Neuronal stem cell (in vitro differentiated cells): ENCODE data around the gene CDC42BPA.

ENCODE experiments used
- DNase-seq: peaks from one replicate; pipeline ENCODE4 v3.0.0-alpha.2; 2013; ENCODE audit warnings: low spot score
- H2AFZ ChIP-seq: one replicate; pipeline ENCODE4 v1.6.1; 2013; ENCODE audit warnings: mild to moderate bottlenecking, low read length, inconsistent platforms
- H2AK5ac ChIP-seq: 2 replicates; pipeline ENCODE4 v1.6.1; 2013; ENCODE audit warnings: low read depth, mild to moderate bottlenecking, inconsistent platforms, low read length, moderate library complexity, mixed read lengths
- H2BK120ac ChIP-seq: 2 replicates; pipeline ENCODE4 v1.6.1; 2013; ENCODE audit warnings: low read depth, mild to moderate bottlenecking, inconsistent platforms, low read length, moderate library complexity, mixed read lengths
- H2BK12ac ChIP-seq: one replicate; pipeline ENCODE4 v1.6.1; 2013; ENCODE audit warnings: low read length, inconsistent platforms
- H2BK15ac ChIP-seq: 2 replicates; pipeline ENCODE4 v1.6.1; 2013; ENCODE audit warnings: mild to moderate bottlenecking, low read length, inconsistent platforms, mixed read lengths
- H2BK5ac ChIP-seq: one replicate; pipeline ENCODE4 v1.6.1; 2013; ENCODE audit warnings: inconsistent platforms, mild to moderate bottlenecking, low read length, moderate library complexity
- H3K14ac ChIP-seq: one replicate; pipeline ENCODE4 v1.6.1; 2013; ENCODE audit warnings: low read length, inconsistent platforms
- H3K18ac ChIP-seq: 2 replicates; pipeline ENCODE4 v1.6.1; 2013; ENCODE audit warnings: low read length, inconsistent platforms
- H3K23ac ChIP-seq: 2 replicates; pipeline ENCODE4 v1.6.1; 2013; ENCODE audit warnings: low read depth, mild to moderate bottlenecking, mixed read lengths, low read length, inconsistent platforms; ENCODE audit not compliant: poor library complexity
- H3K27ac ChIP-seq: replicated peaks from 3 replicates; pipeline ENCODE4 v1.5.1; 2013; ENCODE audit warnings: low read length, inconsistent platforms
- H3K27me3 ChIP-seq, 3 experiments: 2 replicates each; pipeline ENCODE4 v1.6.1; 2013; ENCODE audit warnings: low read length in 3 of 3, mild to moderate bottlenecking in 2 of 3, inconsistent platforms in 1 of 3, low read depth in 1 of 3, mixed read lengths in 1 of 3, moderate library complexity in 1 of 3; ENCODE audit not compliant: control insufficient read depth in 3 of 3, insufficient read depth in 3 of 3
- H3K36me3 ChIP-seq, 2 donors: replicated peaks in 1 of 2; 2 replicates each; pipeline ENCODE4 v1.6.1; 2013; ENCODE audit warnings: low read length in 2 of 2; ENCODE audit not compliant: control insufficient read depth in 2 of 2, insufficient read depth in 2 of 2
- H3K4ac ChIP-seq: 2 replicates; pipeline ENCODE4 v1.6.1; 2013; ENCODE audit warnings: inconsistent platforms, mild to moderate bottlenecking, low read length, moderate library complexity
- H3K4me1 ChIP-seq, 2 donors: 1 replicate in 1 of 2; 2 replicates in 1 of 2; pipeline ENCODE4 v1.6.1; 2013; ENCODE audit warnings: low read length in 2 of 2, low read depth in 1 of 2; ENCODE audit not compliant: control insufficient read depth in 2 of 2, insufficient read depth in 1 of 2
- H3K4me2 ChIP-seq: one replicate; pipeline ENCODE4 v1.6.1; 2013; ENCODE audit warnings: mild to moderate bottlenecking, low read length, inconsistent platforms; ENCODE audit not compliant: insufficient read depth, poor library complexity, severe bottlenecking
- H3K4me3 ChIP-seq, 2 donors: 2 replicates each; pipeline ENCODE4 v1.5.1; 2013; ENCODE audit warnings: low read length in 2 of 2, mild to moderate bottlenecking in 2 of 2, inconsistent platforms in 1 of 2, moderate library complexity in 1 of 2
- H3K79me1 ChIP-seq: one replicate; pipeline ENCODE4 v1.6.1; 2013; ENCODE audit warnings: low read depth, mild to moderate bottlenecking, inconsistent platforms, low read length, moderate library complexity
- H3K9ac ChIP-seq: one replicate; pipeline ENCODE4 v1.6.1; 2013; ENCODE audit warnings: mild to moderate bottlenecking, low read depth, low read length, inconsistent platforms; ENCODE audit not compliant: poor library complexity
- H3K9me3 ChIP-seq, 2 donors: replicated peaks in 1 of 2; 2 replicates each; pipeline versions ENCODE3 to v1.6.1; 2013; ENCODE audit warnings: low read length in 2 of 2, mild to moderate bottlenecking in 2 of 2, inconsistent platforms in 1 of 2, low read depth in 1 of 2, mixed read lengths in 1 of 2, moderate library complexity in 1 of 2; ENCODE audit not compliant: control insufficient read depth in 2 of 2, insufficient read depth in 1 of 2
- H4K8ac ChIP-seq: one replicate; pipeline ENCODE4 v1.6.1; 2013; ENCODE audit warnings: low read depth, mild to moderate bottlenecking, inconsistent platforms, low read length, moderate library complexity
- H4K91ac ChIP-seq: one replicate; pipeline ENCODE4 v1.6.1; 2013; ENCODE audit warnings: low read length, low read depth, mild to moderate bottlenecking, inconsistent platforms; ENCODE audit not compliant: poor library complexity
- WGBS, 2 donors: extraction: QIAGEN DNeasy Blood & Tissue Kit; methylation state at CpG; one replicate each; pipeline ENCODE4 v1.1.7; 2013; ENCODE audit warnings: missing lambda C conversion rate in 2 of 2, mixed read lengths in 1 of 2; ENCODE audit not compliant: insufficient read length in 2 of 2, insufficient replicate concordance in 1 of 2; ENCODE audit errors: extremely low coverage in 2 of 2; 5-methylcytosine and 5-hydroxymethylcytosine counted together

Gene CDC42BPA

DNA sequence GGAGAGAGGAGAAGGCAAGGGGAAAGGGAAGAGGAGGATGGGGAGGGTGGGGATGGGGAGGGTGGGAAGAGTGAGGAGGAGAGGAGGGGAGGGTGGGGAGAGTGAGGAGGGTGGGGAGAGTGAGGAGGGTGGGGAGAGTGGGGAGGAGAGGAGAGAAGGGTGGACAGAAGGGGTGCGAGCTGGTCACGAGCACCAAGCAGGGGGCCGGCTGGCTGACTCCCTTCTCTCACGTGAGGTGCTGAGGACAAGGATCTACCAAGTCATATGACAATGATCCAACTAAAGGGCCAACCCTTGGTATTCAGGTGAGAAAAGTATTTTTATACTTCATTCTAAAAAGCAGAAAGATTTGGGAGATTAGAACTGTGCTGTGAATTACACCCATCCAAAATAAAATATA lies 326.4 kb downstream of the CDC42BPA start:
- DNase-seq: no peak
- Histone ChIP-seq H2BK5ac (no peak overlapping the region), H4K8ac (no peak overlapping the region), H3K18ac (no peak overlapping the region), H3K9me3 (peaks cover 0 to 2% of the 10 kb centered on the region in 2 donors), H3K14ac (no peak overlapping the region), H3K23ac (no peak overlapping the region), H2BK12ac (no peak overlapping the region), H2AK5ac (no peak overlapping the region), H3K36me3 (peaks cover 0 to 32% of the 10 kb centered on the region in 2 donors), H3K9ac (no peak overlapping the region), H3K4me3 (no peak overlapping the region), H3K4me1 (peaks cover 15 to 21% of the 10 kb centered on the region in 2 donors), H3K4ac (no peak overlapping the region), H3K4me2 (no peak overlapping the region), H3K79me1 (no peaks in the 10 kb centered on the region), H2BK120ac (no peak overlapping the region), H3K27me3 (no peaks in the 10 kb centered on the region), H2BK15ac (no peak overlapping the region), H2AFZ (no peak overlapping the region), H3K27ac (no peak overlapping the region), H4K91ac (no peak overlapping the region)
- WGBS, 2 donors: no CpG with 5 or more reads among the region's 4 CpGs

DNA sequence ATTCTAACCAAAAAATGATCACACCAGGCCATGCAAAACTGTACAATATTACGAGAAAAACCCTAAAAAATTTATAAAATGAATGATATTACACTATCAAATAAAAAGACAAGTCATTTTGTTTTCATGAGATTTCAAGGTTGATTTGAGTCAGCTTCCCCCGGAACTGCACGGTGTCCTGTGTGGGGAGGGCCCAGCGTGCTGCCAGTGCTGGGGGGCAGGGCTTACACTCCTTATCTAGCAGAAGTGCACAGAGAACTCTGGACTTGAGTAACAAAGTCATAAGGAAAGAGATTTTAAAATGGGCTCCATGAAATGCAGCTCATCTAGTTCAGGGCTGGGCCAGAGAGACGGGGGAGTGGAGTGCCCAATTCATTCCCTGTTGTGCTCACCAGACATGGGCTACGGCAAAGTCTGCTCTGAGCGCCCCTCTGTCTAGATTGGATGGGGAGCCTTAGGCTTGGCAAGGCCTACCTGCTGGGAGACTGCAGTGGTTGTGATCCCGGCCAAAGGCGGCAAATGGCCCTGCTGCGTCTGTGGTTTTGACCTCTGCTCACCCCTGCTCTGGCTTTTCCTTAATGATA lies 328.1 kb downstream of the CDC42BPA start:
- Histone ChIP-seq H4K91ac (no peak overlapping the region), H3K27me3 (no peaks in the 10 kb centered on the region), H2BK5ac (no peak overlapping the region), H2AFZ (no peak overlapping the region), H2BK15ac (no peak overlapping the region), H3K9ac (no peak overlapping the region), H3K36me3 (peaks cover 0 to 42% of the 10 kb centered on the region in 2 donors), H2BK12ac (no peak overlapping the region), H3K79me1 (no peaks in the 10 kb centered on the region), H3K23ac (peak overlapping the region; percentile 27), H2BK120ac (no peak overlapping the region), H3K27ac (no peak overlapping the region), H4K8ac (no peak overlapping the region), H3K4me3 (no peak overlapping the region), H3K9me3 (peaks cover 0 to 2% of the 10 kb centered on the region in 2 donors), H3K14ac (no peak overlapping the region), H3K18ac (no peak overlapping the region), H3K4me1 (peaks cover 6 to 18% of the 10 kb centered on the region in 2 donors), H3K4ac (no peak overlapping the region), H3K4me2 (no peak overlapping the region), H2AK5ac (no peak overlapping the region)
- DNase-seq: no peak
- WGBS, 2 donors: no CpG with 5 or more reads among the region's 10 CpGs

DNA sequence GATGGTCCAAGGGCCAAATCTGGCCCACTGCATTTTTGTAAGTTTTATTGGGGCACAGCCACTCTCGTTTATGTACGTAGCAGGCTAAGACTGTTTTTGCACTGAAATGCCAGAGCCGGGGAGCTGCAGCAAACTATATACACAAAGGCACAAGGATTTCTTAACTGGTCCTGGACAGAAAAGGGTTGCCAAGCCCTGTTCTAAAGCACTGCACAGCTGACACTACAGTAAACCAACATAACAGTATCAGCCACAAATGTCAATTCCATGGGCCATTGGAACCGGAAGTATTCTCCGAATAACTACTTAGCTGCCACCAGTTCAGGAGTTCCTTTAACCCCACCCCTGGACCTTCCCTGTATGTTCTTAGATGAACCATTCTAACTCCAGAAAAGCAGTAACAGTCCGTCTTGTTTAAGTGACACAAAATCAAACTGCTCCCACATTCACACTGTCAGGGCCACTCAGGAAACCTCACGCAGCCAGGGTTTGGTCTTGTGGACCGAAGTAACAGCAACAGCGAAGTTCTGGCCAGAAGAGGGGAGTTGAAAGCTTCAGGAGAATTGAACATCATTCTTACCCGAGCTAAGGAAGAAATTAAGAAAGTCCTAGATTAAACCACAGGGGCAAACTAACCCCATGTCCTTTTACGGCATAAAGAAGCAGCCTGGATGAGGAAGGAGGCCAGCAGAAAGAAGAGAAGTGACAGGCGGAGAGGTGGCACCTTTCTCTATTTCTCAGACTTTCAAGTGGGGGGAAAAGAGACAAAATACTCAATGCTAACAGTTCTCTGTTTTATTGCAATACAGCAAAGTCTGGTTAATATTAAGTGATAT lies 329.0 kb downstream of the CDC42BPA start:
- no CpG with 5 or more reads among the region's 12 CpGs for WGBS, 2 donors
- Histone ChIP-seq H2AK5ac (no peak overlapping the region), H3K4me3 (no peak overlapping the region), H2BK15ac (no peak overlapping the region), H3K27ac (no peak overlapping the region), H3K9ac (no peak overlapping the region), H3K79me1 (no peaks in the 10 kb centered on the region), H4K91ac (no peak overlapping the region), H3K14ac (no peak overlapping the region), H3K9me3 (peaks cover 0 to 2% of the 10 kb centered on the region in 2 donors), H3K4me2 (no peak overlapping the region), H2BK5ac (no peak overlapping the region), H3K27me3 (no peaks in the 10 kb centered on the region), H3K36me3 (peaks cover 0 to 41% of the 10 kb centered on the region in 2 donors), H4K8ac (no peak overlapping the region), H2AFZ (no peak overlapping the region), H3K23ac (no peak overlapping the region), H3K4me1 (peaks cover 0 to 9% of the 10 kb centered on the region in 2 donors), H3K4ac (no peak overlapping the region), H3K18ac (no peak overlapping the region), H2BK12ac (no peak overlapping the region), H2BK120ac (no peak overlapping the region)
- no peak for DNase-seq

DNA sequence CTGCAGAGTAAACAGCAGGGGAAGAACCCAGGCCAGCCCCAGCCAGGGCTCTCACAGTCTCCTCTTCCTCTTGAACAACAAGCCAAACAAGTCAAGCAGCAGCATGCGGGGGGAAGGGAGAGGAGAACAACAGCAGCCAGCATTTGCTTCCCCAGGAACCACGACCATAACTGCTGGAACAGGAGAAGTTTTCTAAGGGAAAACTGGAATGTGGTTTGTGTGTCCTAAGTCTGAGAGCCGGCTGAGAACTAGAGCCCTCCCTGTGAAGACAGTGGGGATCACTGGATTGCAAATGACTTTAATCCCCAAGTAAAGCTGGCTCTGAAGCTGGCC lies 330.0 kb downstream of the CDC42BPA start:
- Histone ChIP-seq H3K14ac (no peak overlapping the region), H3K27me3 (no peaks in the 10 kb centered on the region), H3K18ac (no peak overlapping the region), H2AK5ac (no peak overlapping the region), H3K23ac (no peak overlapping the region), H3K79me1 (no peaks in the 10 kb centered on the region), H2BK120ac (no peak overlapping the region), H2BK5ac (no peak overlapping the region), H4K8ac (no peak overlapping the region), H2AFZ (no peak overlapping the region), H3K4me2 (no peak overlapping the region), H3K9ac (no peak overlapping the region), H3K4me1 (peaks cover 0 to 3% of the 10 kb centered on the region in 2 donors), H3K4ac (no peak overlapping the region), H3K4me3 (no peak overlapping the region), H2BK15ac (no peak overlapping the region), H3K36me3 (peaks cover 0 to 33% of the 10 kb centered on the region in 2 donors), H3K27ac (no peak overlapping the region), H3K9me3 (peaks cover 0 to 2% of the 10 kb centered on the region in 2 donors), H4K91ac (no peak overlapping the region), H2BK12ac (no peak overlapping the region)
- DNase-seq: no peak
- no CpG with 5 or more reads among the region's 3 CpGs for WGBS, 2 donors
